B cell (primary cell): ENCODE measurements around the gene ADRA1B.
"Not testable (repeated sequence)": the region's sequence is repeated elsewhere in the genome, so short reads cannot be mapped to it uniquely, and the experiment has no call there.

Experiments used
- CTCF ChIP-seq: fragments of 200-600 bp; IDR thresholded peaks from one replicate; pipeline ENCODE4 v1.8.0; 2022; ENCODE audit warnings: antibody characterized with exemption, mild to moderate bottlenecking
- EZH2 ChIP-seq: IDR thresholded peaks from 2 replicates; pipeline ENCODE4 v1.6.1; 2012; ENCODE audit warnings: borderline replicate concordance, low read depth, mild to moderate bottlenecking, moderate library complexity, low read length; ENCODE audit not compliant: insufficient read depth, poor library complexity, severe bottlenecking

GRCh38 chr5:159965838-159966128 lies 49.5 kb downstream of the ADRA1B start:
- not testable (repeated sequence) for TF ChIP-seq CTCF, EZH2
